Right atrium auricular region (tissue), 2 donors: ENCODE data around the gene C16orf95. TPM values are rescaled to one million over a fixed set of nuclear protein-coding genes. Genes with fewer than 3 reads are reported as not detected.

Experiments
- DNase-seq: peaks from one replicate; pipeline ENCODE4 v3.0.0-alpha.2; 2019; ENCODE audit warnings: low spot score
- H3K27ac ChIP-seq, 2 donors: fragments of 200-600 bp; sonication (generic); 1 replicate in 1 of 2; 2 replicates in 1 of 2; pipeline ENCODE4 v1.5.1; 2016 to 2019
- H3K27me3 ChIP-seq, 2 donors: fragments of 200-600 bp; sonication (generic); one replicate each; pipeline versions ENCODE4 v1.5.1 to v1.6.0; 2017 to 2019
- H3K36me3 ChIP-seq: fragments of 200-600 bp; sonication (generic); one replicate; pipeline ENCODE4 v1.5.1; 2016
- H3K4me1 ChIP-seq, 2 donors: fragments of 200-600 bp; sonication (generic); one replicate each; pipeline versions ENCODE4 v1.5.1 to v1.6.0; 2017 to 2019
- H3K4me3 ChIP-seq, 2 donors: fragments of 200-600 bp; sonication (generic); 1 replicate in 1 of 2; 2 replicates in 1 of 2; pipeline ENCODE4 v1.5.1; 2017 to 2019; ENCODE audit warnings: mild to moderate bottlenecking in 1 of 2, moderate library complexity in 1 of 2
- H3K9me3 ChIP-seq, 2 donors: fragments of 200-600 bp; sonication (generic); one replicate each; pipeline ENCODE4 v1.5.1; 2019
- CTCF ChIP-seq, 2 donors: fragments of 200-600 bp; sonication (generic); IDR thresholded peaks; one replicate each; pipeline ENCODE4 v1.5.1; 2019; ENCODE audit warnings: antibody characterized with exemption in 2 of 2
- total RNA-seq, 2 donors: library from RNA; depleted of rRNA; stranded (reverse); fragments of >200 nt; gene quantifications; one replicate each; pipeline ENCODE4 v1.1.0, GENCODE V29; 2016

The C16orf95 gene
- total RNA-seq, 2 donors from 2014 or later, result 0.59 to 2.4 TPM

GRCh38 chr16:87255866-87256265 is 61.3 kb downstream of the C16orf95 start:
- Histone ChIP-seq H3K4me3 (no peak overlapping the region), H3K36me3 (no peaks in the 10 kb centered on the region), H3K27ac (no peak overlapping the region), H3K4me1 (no peaks in the 10 kb centered on the region), H3K27me3 (no peaks in the 10 kb centered on the region), H3K9me3 (no peaks in the 10 kb centered on the region)
- no peak for DNase-seq
- no peak for TF ChIP-seq CTCF (IDR thresholded peaks at IDR 0.05)

- no peak for DNase-seq
- Histone ChIP-seq H3K9me3 (no peaks in the 10 kb centered on the region), H3K4me1 (no peaks in the 10 kb centered on the region), H3K4me3 (no peak overlapping the region), H3K27me3 (no peaks in the 10 kb centered on the region), H3K27ac (no peak overlapping the region), H3K36me3 (no peaks in the 10 kb centered on the region)
- no peak for TF ChIP-seq CTCF (IDR thresholded peaks at IDR 0.05)
These were observed 62.5 kb downstream of the C16orf95 start for GRCh38 chr16:87254734-87255133.

GRCh38 chr16:87254296-87254695 is 62.9 kb downstream of the C16orf95 start:
- no peak overlapping the region for H3K27ac ChIP-seq
- no peaks in the 10 kb centered on the region for H3K4me1 ChIP-seq
- H3K36me3 ChIP-seq, result no peaks in the 10 kb centered on the region
- no peak for DNase-seq
- H3K4me3 ChIP-seq, result no peak overlapping the region
- no peaks in the 10 kb centered on the region for H3K9me3 ChIP-seq
- H3K27me3 ChIP-seq, result no peaks in the 10 kb centered on the region
- no peak for TF ChIP-seq CTCF (IDR thresholded peaks at IDR 0.05)

- no peaks in the 10 kb centered on the region for H3K4me1 ChIP-seq
- H3K27me3 ChIP-seq, result no peaks in the 10 kb centered on the region
- H3K4me3 ChIP-seq, result no peak overlapping the region
- no peak for DNase-seq
- H3K36me3 ChIP-seq, result no peaks in the 10 kb centered on the region
- TF ChIP-seq CTCF (IDR thresholded peaks at IDR 0.05), result no peak
- H3K9me3 ChIP-seq, result no peaks in the 10 kb centered on the region
- H3K27ac ChIP-seq, result no peak overlapping the region
These were observed 63.7 kb downstream of the C16orf95 start for GRCh38 chr16:87253536-87253935.

Other genes starting within 250 kb of the C16orf95 start
- 10 to 100 TPM; 39.3 to 53.1 TPM for gene FBXO31, start 66.4 kb upstream of the C16orf95 start, total RNA-seq
- gene MAP1LC3B, start 74.9 kb upstream of the C16orf95 start, total RNA-seq, result 10 to 100 TPM; 57.5 to 83.0 TPM
- 10 to 100 TPM; 10.6 to 18.0 TPM for gene ZCCHC14, start 175.6 kb upstream of the C16orf95 start, total RNA-seq